Neutrophil (primary cell): Measurements from ENCODE around the gene ZNF593OS.

Experiments
- H3K27ac ChIP-seq: fragments of 200-600 bp; sonication (generic); 2 replicates; pipeline ENCODE4 v1.5.1; 2016; ENCODE audit warnings: mild to moderate bottlenecking, moderate library complexity
- H3K27me3 ChIP-seq: fragments of 200-600 bp; sonication (generic); 2 replicates; pipeline ENCODE4 v1.6.0; 2016; ENCODE audit warnings: mild to moderate bottlenecking
- H3K36me3 ChIP-seq: fragments of 200-600 bp; sonication (generic); 2 replicates; pipeline ENCODE4 v1.5.1; 2017
- H3K4me1 ChIP-seq, 2 experiments: fragments of 200-600 bp in 1 of 2; sonication (generic) in 1 of 2; 1 replicate in 1 of 2; 2 replicates in 1 of 2; pipeline versions ENCODE4 v1.5.1 to v1.6.1; 2013 to 2016; ENCODE audit warnings: low read depth in 1 of 2, low read length in 1 of 2, mild to moderate bottlenecking in 1 of 2, moderate library complexity in 1 of 2; ENCODE audit not compliant: control insufficient read depth in 1 of 2, insufficient read depth in 1 of 2
- H3K4me3 ChIP-seq, 2 experiments: fragments of 200-600 bp in 1 of 2; sonication (generic) in 1 of 2; 1 replicate in 1 of 2; 2 replicates in 1 of 2; pipeline ENCODE4 v1.5.1; 2013 to 2016; ENCODE audit warnings: low read depth in 1 of 2, low read length in 1 of 2, mild to moderate bottlenecking in 1 of 2, moderate library complexity in 1 of 2
- H3K9me3 ChIP-seq: fragments of 200-600 bp; sonication (generic); 2 replicates; pipeline ENCODE4 v1.5.1; 2016
- TF ChIP-seq, protein P1 (sequence below): fragments of 200-600 bp; sonication (generic); IDR thresholded peaks from 2 replicates; pipeline ENCODE4 v1.5.1; 2016; ENCODE audit warnings: antibody characterized with exemption

Gene ZNF593OS

DNA sequence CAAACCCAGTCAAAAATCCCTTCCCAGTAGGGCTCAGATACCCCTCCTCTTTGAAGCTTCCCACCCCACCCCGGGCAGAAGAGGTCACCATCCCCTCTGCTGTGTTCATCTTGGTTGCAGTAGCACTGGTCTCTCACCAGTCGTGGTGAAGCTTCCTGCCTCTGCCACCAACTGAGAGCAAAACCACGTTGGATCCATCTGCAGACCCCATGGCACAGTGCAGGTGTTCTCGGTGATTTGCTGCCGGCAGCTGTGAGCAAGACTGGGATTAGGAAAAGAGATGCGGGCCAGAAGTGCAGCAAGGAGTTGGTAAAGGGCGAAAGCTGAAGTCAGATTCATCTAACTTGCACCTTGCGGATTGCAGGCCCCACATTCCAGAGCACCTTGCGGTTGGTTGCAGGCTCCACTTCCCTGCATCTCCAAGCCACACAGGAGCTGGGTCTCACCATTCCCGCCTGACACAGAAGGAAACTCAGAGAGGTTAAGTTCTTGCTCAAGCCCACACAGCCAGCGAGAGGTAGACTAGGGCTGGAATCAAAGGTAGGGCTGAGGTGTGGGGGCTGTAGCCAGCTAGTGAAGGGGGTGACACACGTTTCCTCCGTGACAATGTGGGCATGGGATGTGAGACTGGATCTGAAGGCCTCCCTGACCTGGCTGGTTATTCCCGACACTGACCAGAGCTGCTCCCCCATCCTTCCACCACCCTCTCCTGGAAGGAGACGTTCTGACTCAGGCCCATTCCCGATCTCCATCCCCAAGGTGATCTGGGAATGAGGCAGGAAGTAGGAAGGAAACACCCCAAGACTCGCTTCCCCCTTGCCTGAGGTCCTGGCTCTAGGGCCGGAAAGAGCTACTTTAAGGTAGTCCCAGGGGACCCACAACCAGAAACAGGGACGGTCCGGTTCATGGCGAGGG is 16.0 kb downstream of the ZNF593OS start:
- no peaks in the 10 kb centered on the region for H3K36me3 ChIP-seq
- no peaks in the 10 kb centered on the region for H3K9me3 ChIP-seq
- peaks cover 15 to 27% of the 10 kb centered on the region in 2 experiments for H3K4me1 ChIP-seq
- peaks cover 70% of the 10 kb centered on the region for H3K27me3 ChIP-seq
- H3K4me3 ChIP-seq: no peak overlapping the region
- TF ChIP-seq, protein P1, sequence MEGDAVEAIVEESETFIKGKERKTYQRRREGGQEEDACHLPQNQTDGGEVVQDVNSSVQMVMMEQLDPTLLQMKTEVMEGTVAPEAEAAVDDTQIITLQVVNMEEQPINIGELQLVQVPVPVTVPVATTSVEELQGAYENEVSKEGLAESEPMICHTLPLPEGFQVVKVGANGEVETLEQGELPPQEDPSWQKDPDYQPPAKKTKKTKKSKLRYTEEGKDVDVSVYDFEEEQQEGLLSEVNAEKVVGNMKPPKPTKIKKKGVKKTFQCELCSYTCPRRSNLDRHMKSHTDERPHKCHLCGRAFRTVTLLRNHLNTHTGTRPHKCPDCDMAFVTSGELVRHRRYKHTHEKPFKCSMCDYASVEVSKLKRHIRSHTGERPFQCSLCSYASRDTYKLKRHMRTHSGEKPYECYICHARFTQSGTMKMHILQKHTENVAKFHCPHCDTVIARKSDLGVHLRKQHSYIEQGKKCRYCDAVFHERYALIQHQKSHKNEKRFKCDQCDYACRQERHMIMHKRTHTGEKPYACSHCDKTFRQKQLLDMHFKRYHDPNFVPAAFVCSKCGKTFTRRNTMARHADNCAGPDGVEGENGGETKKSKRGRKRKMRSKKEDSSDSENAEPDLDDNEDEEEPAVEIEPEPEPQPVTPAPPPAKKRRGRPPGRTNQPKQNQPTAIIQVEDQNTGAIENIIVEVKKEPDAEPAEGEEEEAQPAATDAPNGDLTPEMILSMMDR: no peak
- no peak overlapping the region for H3K27ac ChIP-seq

DNA sequence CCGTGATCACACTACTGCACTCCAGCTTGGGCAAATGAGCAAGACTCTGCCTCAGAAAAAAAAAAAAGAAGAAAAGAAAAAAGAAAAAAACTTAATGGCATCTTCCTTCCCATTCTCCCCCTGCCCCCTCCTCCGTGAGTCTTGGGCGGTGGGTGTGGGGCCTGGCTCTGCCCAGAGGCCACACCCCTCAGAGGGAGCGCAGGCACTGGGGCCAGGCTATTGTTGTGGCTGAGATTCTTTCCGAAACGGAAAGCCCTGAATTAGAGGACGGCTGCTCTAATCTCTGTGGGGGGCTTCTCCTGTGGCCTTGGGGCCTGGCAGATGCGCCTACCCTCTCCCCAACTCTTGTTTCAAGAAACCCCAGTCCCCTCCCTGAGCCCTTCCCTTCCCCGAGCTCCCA is 16.9 kb downstream of the ZNF593OS start:
- Histone ChIP-seq H3K27ac (no peak overlapping the region), H3K27me3 (peaks cover 62% of the 10 kb centered on the region), H3K9me3 (no peaks in the 10 kb centered on the region), H3K4me1 (peaks cover 15 to 27% of the 10 kb centered on the region in 2 experiments), H3K4me3 (no peak overlapping the region), H3K36me3 (no peaks in the 10 kb centered on the region)
- TF ChIP-seq, protein P1: no peak

DNA sequence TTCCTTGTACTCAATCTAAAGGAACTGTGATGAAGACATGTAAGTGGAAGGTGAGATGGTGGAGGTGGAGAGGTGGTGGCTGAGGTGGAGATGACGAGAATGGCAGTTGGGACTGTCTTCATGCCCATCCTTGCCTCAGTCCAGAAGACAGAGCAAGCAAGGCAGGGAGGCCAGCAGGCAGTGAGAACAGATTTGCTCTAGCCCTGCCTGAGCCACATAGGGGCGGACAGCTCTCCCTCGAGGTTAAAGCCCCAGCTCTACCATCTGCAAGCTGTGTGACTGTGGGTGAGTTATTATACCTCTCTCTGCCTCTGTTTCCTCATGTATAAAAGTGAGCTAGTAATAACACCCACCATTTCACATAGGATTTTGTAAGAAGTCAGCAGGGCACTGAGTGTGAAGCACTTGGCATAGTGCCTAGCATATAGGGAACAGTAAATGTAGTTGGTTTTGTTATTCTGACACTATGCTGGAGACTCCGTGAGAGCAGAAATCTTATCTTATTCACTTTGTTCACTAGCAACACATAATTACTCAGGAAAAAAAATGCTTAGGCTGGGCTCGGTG is 17.6 kb downstream of the ZNF593OS start:
- Histone ChIP-seq H3K36me3 (no peaks in the 10 kb centered on the region), H3K4me1 (peaks cover 15 to 27% of the 10 kb centered on the region in 2 experiments), H3K27me3 (peaks cover 54% of the 10 kb centered on the region), H3K4me3 (no peak overlapping the region), H3K9me3 (no peaks in the 10 kb centered on the region), H3K27ac (no peak overlapping the region)
- TF ChIP-seq, protein P1: no peak

DNA sequence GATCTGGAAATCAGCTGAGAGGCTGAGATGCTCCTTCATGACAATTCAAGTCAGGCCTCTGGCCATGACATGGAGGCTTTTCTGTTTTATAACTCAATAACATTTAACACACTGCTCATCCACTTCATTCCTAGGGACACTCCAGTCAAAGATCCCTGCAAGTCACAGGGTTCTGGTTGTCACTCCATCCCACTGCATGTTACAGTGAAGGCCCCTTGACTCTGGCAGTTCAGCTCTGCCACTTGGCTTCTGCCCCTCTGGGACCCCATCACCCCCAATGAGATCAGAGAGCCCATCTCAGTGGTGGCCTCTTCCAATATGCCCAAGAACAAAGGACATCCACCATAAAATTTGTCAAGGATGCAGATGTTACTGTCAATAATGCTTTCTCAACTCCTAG is 22.7 kb downstream of the ZNF593OS start:
- Histone ChIP-seq H3K27ac (no peak overlapping the region), H3K9me3 (no peaks in the 10 kb centered on the region), H3K4me1 (peaks cover 21 to 32% of the 10 kb centered on the region in 2 experiments), H3K4me3 (no peak overlapping the region), H3K36me3 (no peaks in the 10 kb centered on the region), H3K27me3 (peaks cover 3% of the 10 kb centered on the region)
- TF ChIP-seq, protein P1: no peak

DNA sequence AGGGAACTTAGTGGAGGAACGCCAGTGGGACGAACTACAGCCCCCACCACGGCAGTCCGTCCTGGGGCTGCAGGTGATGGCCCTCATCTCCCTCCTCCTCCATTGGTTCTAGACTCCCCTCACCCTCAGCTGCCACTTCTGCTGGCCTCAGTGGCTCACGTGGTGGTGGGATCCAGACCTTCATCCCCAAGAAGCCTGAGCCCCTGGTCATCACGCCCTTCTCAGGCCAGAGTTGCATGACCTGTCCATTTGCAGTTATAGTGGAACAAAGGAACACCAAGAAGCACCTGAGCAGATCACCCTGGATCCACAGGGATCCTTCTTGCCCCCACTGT is 25.7 kb downstream of the ZNF593OS start:
- Histone ChIP-seq H3K9me3 (no peaks in the 10 kb centered on the region), H3K27me3 (no peaks in the 10 kb centered on the region), H3K36me3 (no peaks in the 10 kb centered on the region), H3K27ac (no peak overlapping the region), H3K4me1 (peaks cover 6 to 12% of the 10 kb centered on the region in 2 experiments), H3K4me3 (no peak overlapping the region)
- TF ChIP-seq, protein P1: no peak
